ENCODE results near the gene MRTO4.
A peak's percentile ranks its signal among the peaks of the same experiment; 100 is the strongest.

Gene MRTO4

DNA sequence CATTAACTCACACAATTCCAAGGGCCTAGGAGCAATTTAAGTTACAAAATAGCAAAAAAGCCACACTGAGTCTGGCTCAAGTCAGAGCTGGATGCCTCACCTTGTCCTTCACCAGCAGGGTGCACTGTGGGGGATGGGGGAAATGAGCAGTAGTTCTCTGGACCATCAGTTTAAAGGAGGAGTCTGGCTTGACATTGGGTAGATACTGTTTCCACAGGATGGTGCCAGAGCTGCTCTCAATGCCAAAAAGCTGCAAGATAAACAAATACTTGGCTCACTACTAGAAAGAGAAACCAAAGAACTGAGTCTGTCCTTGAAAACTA lies 19.1 kb upstream of the MRTO4 start:
- no peak overlapping the region for H2BK15ac ChIP-seq (ENCODE audit: low read length)
- H3K23ac ChIP-seq (ENCODE audit: low read depth, low read length, poor library complexity) = no peak overlapping the region
- H3K9me3 ChIP-seq (replicated peaks in 1 of 2; ENCODE audit: control insufficient read depth in 2 of 2, insufficient read depth in 1 of 2, low read depth in 1 of 2, low read length in 2 of 2) = no peaks in the 10 kb centered on the region
- H3K9ac ChIP-seq (ENCODE audit: low read depth, low read length, poor library complexity) = no peak overlapping the region
- H2AFZ ChIP-seq (ENCODE audit: low read length) = no peak overlapping the region
- no peak overlapping the region for H2BK120ac ChIP-seq (ENCODE audit: low read depth, low read length)
- H3K4ac ChIP-seq (ENCODE audit: low read length) = no peak overlapping the region
- H4K8ac ChIP-seq (ENCODE audit: low read depth, low read length) = no peak overlapping the region
- H3K36me3 ChIP-seq (replicated peaks in 1 of 2; ENCODE audit: control insufficient read depth in 2 of 2, insufficient read depth in 2 of 2, low read length in 2 of 2) = peaks cover 46 to 87% of the 10 kb centered on the region in 2 donors
- no peak overlapping the region for H3K14ac ChIP-seq (ENCODE audit: low read length)
- no peak overlapping the region for H3K4me3 ChIP-seq (ENCODE audit: low read length in 2 of 2)
- no peak overlapping the region for H3K4me2 ChIP-seq (ENCODE audit: insufficient read depth, low read length, poor library complexity, severe bottlenecking)
- H2BK5ac ChIP-seq (ENCODE audit: low read length) = no peak overlapping the region
- H3K79me1 ChIP-seq (ENCODE audit: low read depth, low read length) = no peaks in the 10 kb centered on the region
- H3K27me3 ChIP-seq (ENCODE audit: control insufficient read depth in 3 of 3, insufficient read depth in 3 of 3, low read depth in 1 of 3, low read length in 3 of 3) = no peaks in the 10 kb centered on the region
- DNase-seq (ENCODE audit: low spot score) = no peak
- no peak overlapping the region for H2BK12ac ChIP-seq (ENCODE audit: low read length)
- no peak overlapping the region for H2AK5ac ChIP-seq (ENCODE audit: low read depth, low read length)
- H3K27ac ChIP-seq (replicated peaks; ENCODE audit: low read length) = no peak overlapping the region
- no peak overlapping the region for H4K91ac ChIP-seq (ENCODE audit: low read depth, low read length, poor library complexity)
- no peaks in the 10 kb centered on the region for H3K4me1 ChIP-seq (ENCODE audit: control insufficient read depth in 2 of 2, insufficient read depth in 1 of 2, low read depth in 1 of 2, low read length in 2 of 2)
- no peak overlapping the region for H3K18ac ChIP-seq (ENCODE audit: low read length)

DNA sequence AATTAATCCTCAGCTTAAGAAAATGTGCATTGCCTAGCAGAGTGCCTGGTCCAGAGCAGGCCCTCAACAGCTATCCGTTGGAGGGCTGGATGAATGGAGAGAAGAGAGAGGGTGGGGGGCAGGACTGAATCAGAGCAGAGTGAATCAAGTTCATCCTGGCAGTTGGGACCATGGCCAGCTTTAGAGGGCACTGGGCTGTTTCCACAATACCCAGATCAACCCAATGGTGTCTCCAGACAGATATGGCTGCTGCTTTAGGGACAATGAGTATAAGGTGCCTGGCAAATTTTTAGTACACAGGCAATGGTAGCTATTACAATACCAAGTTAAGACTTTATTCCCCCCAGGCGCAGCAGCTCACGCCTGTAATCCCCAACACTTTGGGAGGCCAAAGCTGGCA lies 17.4 kb upstream of the MRTO4 start:
- Histone ChIP-seq H3K36me3 (replicated peaks in 1 of 2; ENCODE audit: control insufficient read depth in 2 of 2, insufficient read depth in 2 of 2, low read length in 2 of 2) (peaks cover 56 to 90% of the 10 kb centered on the region in 2 donors), H3K4ac (ENCODE audit: low read length) (no peak overlapping the region)
- no CpG with 5 or more reads among the region's 3 CpGs for WGBS, 2 donors (ENCODE audit: extremely low coverage in 2 of 2, insufficient read length in 2 of 2, insufficient replicate concordance in 1 of 2)

DNA sequence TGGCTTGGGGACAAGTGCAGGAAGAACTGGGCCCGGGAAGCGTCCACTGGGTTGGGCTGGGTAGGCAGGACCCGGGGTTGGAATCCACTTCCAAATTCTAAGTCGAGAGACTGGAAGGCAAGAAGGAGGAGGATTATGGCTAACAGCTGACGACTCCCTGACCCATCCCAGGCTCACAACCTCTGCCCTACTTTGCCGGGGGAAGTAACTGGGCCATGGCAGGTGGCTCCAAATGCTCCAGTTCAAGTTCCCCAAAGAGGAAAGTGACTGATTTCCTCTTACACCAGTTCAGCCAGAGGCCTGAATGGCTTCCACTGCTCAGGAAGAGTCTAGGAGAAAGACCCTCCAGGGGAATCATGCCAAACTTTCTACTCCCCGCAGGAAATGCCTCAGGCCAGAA lies 11.7 kb upstream of the MRTO4 start:
- no CpG with 5 or more reads among the region's 7 CpGs for WGBS, 2 donors (ENCODE audit: extremely low coverage in 2 of 2, insufficient read length in 2 of 2, insufficient replicate concordance in 1 of 2)
- Histone ChIP-seq H2BK15ac (ENCODE audit: low read length) (no peak overlapping the region), H3K79me1 (ENCODE audit: low read depth, low read length) (no peaks in the 10 kb centered on the region), H3K4me3 (ENCODE audit: low read length in 2 of 2) (no peak overlapping the region), H3K14ac (ENCODE audit: low read length) (no peak overlapping the region), H3K9me3 (replicated peaks in 1 of 2; ENCODE audit: control insufficient read depth in 2 of 2, insufficient read depth in 1 of 2, low read depth in 1 of 2, low read length in 2 of 2) (no peaks in the 10 kb centered on the region), H3K27me3 (ENCODE audit: control insufficient read depth in 3 of 3, insufficient read depth in 3 of 3, low read depth in 1 of 3, low read length in 3 of 3) (no peaks in the 10 kb centered on the region), H2BK5ac (ENCODE audit: low read length) (no peak overlapping the region), H4K91ac (ENCODE audit: low read depth, low read length, poor library complexity) (no peak overlapping the region), H3K9ac (ENCODE audit: low read depth, low read length, poor library complexity) (no peak overlapping the region), H3K4me1 (ENCODE audit: control insufficient read depth in 2 of 2, insufficient read depth in 1 of 2, low read depth in 1 of 2, low read length in 2 of 2) (no peaks in the 10 kb centered on the region), H2AFZ (ENCODE audit: low read length) (no peak overlapping the region), H2AK5ac (ENCODE audit: low read depth, low read length) (no peak overlapping the region), H3K18ac (ENCODE audit: low read length) (no peak overlapping the region), H3K36me3 (replicated peaks in 1 of 2; ENCODE audit: control insufficient read depth in 2 of 2, insufficient read depth in 2 of 2, low read length in 2 of 2) (peaks cover 56 to 93% of the 10 kb centered on the region in 2 donors), H2BK12ac (ENCODE audit: low read length) (no peak overlapping the region), H3K4me2 (ENCODE audit: insufficient read depth, low read length, poor library complexity, severe bottlenecking) (no peak overlapping the region), H3K27ac (replicated peaks; ENCODE audit: low read length) (no peak overlapping the region), H3K4ac (ENCODE audit: low read length) (no peak overlapping the region), H3K23ac (ENCODE audit: low read depth, low read length, poor library complexity) (no peak overlapping the region), H2BK120ac (ENCODE audit: low read depth, low read length) (no peak overlapping the region), H4K8ac (ENCODE audit: low read depth, low read length) (no peak overlapping the region)
- no peak for DNase-seq (ENCODE audit: low spot score)

More for the DNA sequence above, 17.4 kb upstream of the MRTO4 start:
- Histone ChIP-seq H2BK15ac (ENCODE audit: low read length) (no peak overlapping the region), H3K14ac (ENCODE audit: low read length) (no peak overlapping the region), H3K4me3 (ENCODE audit: low read length in 2 of 2) (no peak overlapping the region), H3K9ac (ENCODE audit: low read depth, low read length, poor library complexity) (no peak overlapping the region), H2AFZ (ENCODE audit: low read length) (no peak overlapping the region), H3K18ac (ENCODE audit: low read length) (no peak overlapping the region), H3K79me1 (ENCODE audit: low read depth, low read length) (no peaks in the 10 kb centered on the region), H3K9me3 (replicated peaks in 1 of 2; ENCODE audit: control insufficient read depth in 2 of 2, insufficient read depth in 1 of 2, low read depth in 1 of 2, low read length in 2 of 2) (no peaks in the 10 kb centered on the region), H2BK12ac (ENCODE audit: low read length) (no peak overlapping the region), H4K91ac (ENCODE audit: low read depth, low read length, poor library complexity) (no peak overlapping the region), H3K4me2 (ENCODE audit: insufficient read depth, low read length, poor library complexity, severe bottlenecking) (no peak overlapping the region), H3K23ac (ENCODE audit: low read depth, low read length, poor library complexity) (no peak overlapping the region), H2BK5ac (ENCODE audit: low read length) (no peak overlapping the region), H4K8ac (ENCODE audit: low read depth, low read length) (no peak overlapping the region), H2AK5ac (ENCODE audit: low read depth, low read length) (no peak overlapping the region), H3K4me1 (ENCODE audit: control insufficient read depth in 2 of 2, insufficient read depth in 1 of 2, low read depth in 1 of 2, low read length in 2 of 2) (no peaks in the 10 kb centered on the region), H3K27ac (replicated peaks; ENCODE audit: low read length) (no peak overlapping the region), H2BK120ac (ENCODE audit: low read depth, low read length) (no peak overlapping the region), H3K27me3 (ENCODE audit: control insufficient read depth in 3 of 3, insufficient read depth in 3 of 3, low read depth in 1 of 3, low read length in 3 of 3) (no peaks in the 10 kb centered on the region)
- DNase-seq (ENCODE audit: low spot score) = no peak

DNA sequence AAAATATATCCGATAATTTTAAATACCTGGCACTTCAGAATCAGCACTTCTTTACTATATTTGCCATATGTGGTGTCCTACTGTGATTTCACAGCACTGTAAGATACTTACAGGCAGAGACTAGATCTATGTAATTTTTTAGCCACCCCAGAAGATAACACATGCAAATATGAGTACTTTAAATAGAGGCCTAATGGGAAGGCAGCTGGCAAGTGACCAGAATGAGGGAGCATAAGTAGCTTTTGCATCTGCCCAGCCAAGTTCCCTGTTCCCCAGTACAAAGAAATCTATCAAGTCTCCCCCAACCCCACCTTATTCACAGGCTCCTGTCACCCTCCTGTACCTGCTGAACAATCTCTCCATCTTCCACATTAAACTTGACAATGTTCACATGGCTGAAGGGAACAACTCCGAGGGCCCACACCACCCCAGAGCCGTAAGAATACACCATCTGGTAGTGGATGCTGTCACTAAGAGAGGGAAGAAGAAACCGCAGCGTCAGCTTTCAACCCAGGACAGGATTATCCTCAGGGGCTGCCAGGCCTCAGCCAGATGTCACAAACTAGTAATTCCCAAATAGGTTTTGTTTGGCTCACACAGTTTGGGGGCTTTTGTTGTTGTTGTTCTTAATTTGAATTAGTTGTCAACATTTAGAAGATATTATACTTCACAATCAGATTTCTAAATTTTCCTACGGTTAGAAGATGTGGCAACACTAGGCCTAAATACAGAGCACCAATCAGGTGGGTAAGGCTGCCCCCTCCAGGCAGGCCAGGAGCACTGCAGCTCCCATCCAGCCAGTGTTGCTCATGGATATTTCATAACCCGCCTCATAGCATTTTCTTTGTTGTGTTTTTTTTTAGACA lies 10.7 kb upstream of the MRTO4 start:
- peak; percentile 12 for DNase-seq (ENCODE audit: low spot score)
- no peaks in the 10 kb centered on the region for H3K27me3 ChIP-seq (ENCODE audit: control insufficient read depth in 3 of 3, insufficient read depth in 3 of 3, low read depth in 1 of 3, low read length in 3 of 3)
- no CpG with 5 or more reads among the region's 7 CpGs for WGBS, 2 donors (ENCODE audit: extremely low coverage in 2 of 2, insufficient read length in 2 of 2, insufficient replicate concordance in 1 of 2)
- H3K14ac ChIP-seq (ENCODE audit: low read length) = no peak overlapping the region
- no peak overlapping the region for H2BK5ac ChIP-seq (ENCODE audit: low read length)
- no peak overlapping the region for H2AFZ ChIP-seq (ENCODE audit: low read length)
- no peak overlapping the region for H3K4me3 ChIP-seq (ENCODE audit: low read length in 2 of 2)
- peaks cover 53 to 86% of the 10 kb centered on the region in 2 donors for H3K36me3 ChIP-seq (replicated peaks in 1 of 2; ENCODE audit: control insufficient read depth in 2 of 2, insufficient read depth in 2 of 2, low read length in 2 of 2)
- H2BK15ac ChIP-seq (ENCODE audit: low read length) = no peak overlapping the region
- H2AK5ac ChIP-seq (ENCODE audit: low read depth, low read length) = no peak overlapping the region
- no peaks in the 10 kb centered on the region for H3K9me3 ChIP-seq (replicated peaks in 1 of 2; ENCODE audit: control insufficient read depth in 2 of 2, insufficient read depth in 1 of 2, low read depth in 1 of 2, low read length in 2 of 2)
- no peak overlapping the region for H3K9ac ChIP-seq (ENCODE audit: low read depth, low read length, poor library complexity)
- no peaks in the 10 kb centered on the region for H3K79me1 ChIP-seq (ENCODE audit: low read depth, low read length)
- H3K4me2 ChIP-seq (ENCODE audit: insufficient read depth, low read length, poor library complexity, severe bottlenecking) = no peak overlapping the region
- no peak overlapping the region for H4K91ac ChIP-seq (ENCODE audit: low read depth, low read length, poor library complexity)
- no peaks in the 10 kb centered on the region for H3K4me1 ChIP-seq (ENCODE audit: control insufficient read depth in 2 of 2, insufficient read depth in 1 of 2, low read depth in 1 of 2, low read length in 2 of 2)
- no peak overlapping the region for H3K23ac ChIP-seq (ENCODE audit: low read depth, low read length, poor library complexity)
- H3K4ac ChIP-seq (ENCODE audit: low read length) = no peak overlapping the region
- no peak overlapping the region for H3K18ac ChIP-seq (ENCODE audit: low read length)
- H4K8ac ChIP-seq (ENCODE audit: low read depth, low read length) = no peak overlapping the region
- no peak overlapping the region for H2BK12ac ChIP-seq (ENCODE audit: low read length)
- no peak overlapping the region for H2BK120ac ChIP-seq (ENCODE audit: low read depth, low read length)
- no peak overlapping the region for H3K27ac ChIP-seq (replicated peaks; ENCODE audit: low read length)
